Panc1 (cell line): Measurements from ENCODE around the gene TRIM15. TPM values are rescaled to one million over a fixed set of nuclear protein-coding genes. Genes with fewer than 3 reads are reported as not detected.

Source experiments
- ATAC-seq: fragments of 200-7000 bp; cut with Tn5 transposase; 2 replicates; pipeline ENCODE4 v1.9.1; 2020; ENCODE audit warnings: mild to moderate bottlenecking, moderate library complexity
- BruUV-seq: library from RNA; stranded (reverse); fragments of 400-500 nt; replicated peaks from 2 replicates; lab custom pipeline; 2021; lab: Mats Ljungman, UMichigan
- CTCF ChIA-PET: fragments of 300-600 bp; sonication (Branson Sonifier 250); formaldehyde crosslinking; loops from one replicate; lab custom pipeline; 2022; ENCODE audit warnings: antibody characterized with exemption; lab: Charles Lee
- POLR2A ChIA-PET: fragments of 300-600 bp; sonication (Branson Sonifier 250); formaldehyde crosslinking; loops from one replicate; lab custom pipeline; 2022; ENCODE audit warnings: antibody characterized with exemption; lab: Charles Lee
- DNase-seq: peaks from one replicate; pipeline ENCODE4 v3.0.0-alpha.2; 2010; ENCODE audit warnings: low read depth, low spot score
- H3K27ac ChIP-seq: 2 replicates; pipeline ENCODE4 v1.5.1; 2011; ENCODE audit warnings: mild to moderate bottlenecking, low read length, inconsistent platforms
- H3K27me3 ChIP-seq: fragments of 200-500 bp; sonication (Bioruptor generic); 2 replicates; pipeline ENCODE4 v1.6.0; 2014; ENCODE audit warnings: low read length, inconsistent platforms; ENCODE audit not compliant: control insufficient read depth, insufficient read depth
- H3K36me3 ChIP-seq: fragments of 200-500 bp; sonication (Bioruptor generic); 2 replicates; pipeline ENCODE4 v1.5.1; 2014; ENCODE audit warnings: inconsistent platforms, mild to moderate bottlenecking, low read length, moderate library complexity; ENCODE audit not compliant: control insufficient read depth, insufficient read depth
- H3K4me1 ChIP-seq: 2 replicates; pipeline ENCODE4 v1.5.1; 2011; ENCODE audit warnings: inconsistent platforms, mild to moderate bottlenecking, low read length, moderate library complexity; ENCODE audit not compliant: control insufficient read depth, insufficient read depth
- H3K4me3 ChIP-seq, 2 experiments: 2 replicates each; pipeline ENCODE4 v1.5.1; 2011 to 2012; ENCODE audit warnings: low read depth in 2 of 2, low read length in 2 of 2, mild to moderate bottlenecking in 2 of 2, inconsistent platforms in 1 of 2, moderate library complexity in 1 of 2
- H3K9me3 ChIP-seq: fragments of 200-500 bp; sonication (Bioruptor generic); 2 replicates; pipeline ENCODE4 v1.5.1; 2014; ENCODE audit warnings: low read depth, mild to moderate bottlenecking, inconsistent platforms, low read length, moderate library complexity; ENCODE audit not compliant: control insufficient read depth, insufficient read depth
- POLR2AphosphoS5 ChIP-seq: IDR thresholded peaks from 2 replicates; pipeline ENCODE4 v1.6.1; 2012; ENCODE audit warnings: mild to moderate bottlenecking, low read depth, low read length, moderate library complexity
- SIN3A ChIP-seq: IDR thresholded peaks from 2 replicates; pipeline ENCODE4 v1.6.1; 2012; ENCODE audit warnings: low read depth, mild to moderate bottlenecking, low read length, moderate library complexity, borderline replicate concordance; ENCODE audit not compliant: insufficient read depth
- TCF7L2 ChIP-seq: IDR thresholded peaks from 2 replicates; pipeline ENCODE4 v1.6.1; 2011; ENCODE audit warnings: mild to moderate bottlenecking, low read depth, low read length, inconsistent platforms
- in situ Hi-C: cut with HindIII; loops from 2 replicates; pipeline ENCODE4 v1.10.0; 2016; ENCODE audit warnings: low sequenced_read_pairs, low pct_unique_long_range_greater_than_20kb
- intact Hi-C: fragments of 100-400 bp; cut with micrococcal nuclease; formaldehyde crosslinking; loops from one replicate; pipeline ENCODE4 v1.10.0; 2022; ENCODE audit not compliant: unreplicated experiment
- total RNA-seq: library from RNA; stranded (reverse); gene quantifications from one replicate; pipeline ENCODE4 v1.2.1, GENCODE V29; 2021; ENCODE audit not compliant: unreplicated experiment
- TF ChIP-seq, protein P1 (sequence below): fragments of 450-650 bp; IDR thresholded peaks from 2 replicates; pipeline ENCODE4 v1.5.1; 2017; ENCODE audit warnings: mild to moderate bottlenecking
- TF ChIP-seq, protein P2 (sequence below), 2 experiments: IDR thresholded peaks; 2 replicates each; pipeline ENCODE4 v1.6.1; 2011 to 2012; ENCODE audit warnings: low read depth in 2 of 2, control low read depth in 1 of 2, low read length in 1 of 2, mild to moderate bottlenecking in 1 of 2, moderate library complexity in 1 of 2; ENCODE audit not compliant: insufficient read depth in 1 of 2

The TRIM15 gene
- total RNA-seq, 1 experiment from 2014 or later, result 0.13 TPM

DNA sequence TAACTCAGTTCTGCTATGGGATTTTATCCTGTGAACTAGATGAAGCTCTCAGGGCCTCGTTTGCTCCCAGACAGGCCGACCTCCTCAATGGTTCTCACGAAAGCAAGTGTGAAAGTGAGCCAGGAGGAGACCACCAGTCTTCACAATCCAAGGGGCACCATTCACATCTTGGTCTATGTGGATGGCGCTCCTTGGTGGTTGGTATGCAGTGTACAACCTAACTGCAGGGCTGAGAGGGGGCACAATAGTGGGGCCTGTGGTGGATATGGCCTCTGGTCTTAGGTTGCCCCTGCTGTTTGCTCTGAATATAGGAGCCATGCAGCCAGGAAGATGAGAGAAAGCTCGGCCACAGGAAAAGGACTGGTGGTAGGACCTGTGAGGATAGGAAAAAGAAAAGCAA is 25.2 kb downstream of the TRIM15 start:
- POLR2A ChIA-PET, result no interaction called here
- BruUV-seq, result no TSS peak
- no peak for TF ChIP-seq POLR2AphosphoS5
- TF ChIP-seq TCF7L2, result no peak
- TF ChIP-seq, protein P1, sequence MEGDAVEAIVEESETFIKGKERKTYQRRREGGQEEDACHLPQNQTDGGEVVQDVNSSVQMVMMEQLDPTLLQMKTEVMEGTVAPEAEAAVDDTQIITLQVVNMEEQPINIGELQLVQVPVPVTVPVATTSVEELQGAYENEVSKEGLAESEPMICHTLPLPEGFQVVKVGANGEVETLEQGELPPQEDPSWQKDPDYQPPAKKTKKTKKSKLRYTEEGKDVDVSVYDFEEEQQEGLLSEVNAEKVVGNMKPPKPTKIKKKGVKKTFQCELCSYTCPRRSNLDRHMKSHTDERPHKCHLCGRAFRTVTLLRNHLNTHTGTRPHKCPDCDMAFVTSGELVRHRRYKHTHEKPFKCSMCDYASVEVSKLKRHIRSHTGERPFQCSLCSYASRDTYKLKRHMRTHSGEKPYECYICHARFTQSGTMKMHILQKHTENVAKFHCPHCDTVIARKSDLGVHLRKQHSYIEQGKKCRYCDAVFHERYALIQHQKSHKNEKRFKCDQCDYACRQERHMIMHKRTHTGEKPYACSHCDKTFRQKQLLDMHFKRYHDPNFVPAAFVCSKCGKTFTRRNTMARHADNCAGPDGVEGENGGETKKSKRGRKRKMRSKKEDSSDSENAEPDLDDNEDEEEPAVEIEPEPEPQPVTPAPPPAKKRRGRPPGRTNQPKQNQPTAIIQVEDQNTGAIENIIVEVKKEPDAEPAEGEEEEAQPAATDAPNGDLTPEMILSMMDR, result no peak
- TF ChIP-seq SIN3A, result no peak
- TF ChIP-seq, protein P2, sequence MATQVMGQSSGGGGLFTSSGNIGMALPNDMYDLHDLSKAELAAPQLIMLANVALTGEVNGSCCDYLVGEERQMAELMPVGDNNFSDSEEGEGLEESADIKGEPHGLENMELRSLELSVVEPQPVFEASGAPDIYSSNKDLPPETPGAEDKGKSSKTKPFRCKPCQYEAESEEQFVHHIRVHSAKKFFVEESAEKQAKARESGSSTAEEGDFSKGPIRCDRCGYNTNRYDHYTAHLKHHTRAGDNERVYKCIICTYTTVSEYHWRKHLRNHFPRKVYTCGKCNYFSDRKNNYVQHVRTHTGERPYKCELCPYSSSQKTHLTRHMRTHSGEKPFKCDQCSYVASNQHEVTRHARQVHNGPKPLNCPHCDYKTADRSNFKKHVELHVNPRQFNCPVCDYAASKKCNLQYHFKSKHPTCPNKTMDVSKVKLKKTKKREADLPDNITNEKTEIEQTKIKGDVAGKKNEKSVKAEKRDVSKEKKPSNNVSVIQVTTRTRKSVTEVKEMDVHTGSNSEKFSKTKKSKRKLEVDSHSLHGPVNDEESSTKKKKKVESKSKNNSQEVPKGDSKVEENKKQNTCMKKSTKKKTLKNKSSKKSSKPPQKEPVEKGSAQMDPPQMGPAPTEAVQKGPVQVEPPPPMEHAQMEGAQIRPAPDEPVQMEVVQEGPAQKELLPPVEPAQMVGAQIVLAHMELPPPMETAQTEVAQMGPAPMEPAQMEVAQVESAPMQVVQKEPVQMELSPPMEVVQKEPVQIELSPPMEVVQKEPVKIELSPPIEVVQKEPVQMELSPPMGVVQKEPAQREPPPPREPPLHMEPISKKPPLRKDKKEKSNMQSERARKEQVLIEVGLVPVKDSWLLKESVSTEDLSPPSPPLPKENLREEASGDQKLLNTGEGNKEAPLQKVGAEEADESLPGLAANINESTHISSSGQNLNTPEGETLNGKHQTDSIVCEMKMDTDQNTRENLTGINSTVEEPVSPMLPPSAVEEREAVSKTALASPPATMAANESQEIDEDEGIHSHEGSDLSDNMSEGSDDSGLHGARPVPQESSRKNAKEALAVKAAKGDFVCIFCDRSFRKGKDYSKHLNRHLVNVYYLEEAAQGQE (IDR thresholded peaks at IDR 0.05; ENCODE audit: insufficient read depth in 1 of 2, low read depth in 2 of 2, low read length in 1 of 2), result no peak
- Histone ChIP-seq H3K27me3 (no peaks in the 10 kb centered on the region), H3K4me1 (no peaks in the 10 kb centered on the region), H3K27ac (no peak overlapping the region), H3K4me3 (no peak overlapping the region), H3K9me3 (no peaks in the 10 kb centered on the region), H3K36me3 (peaks cover 9% of the 10 kb centered on the region)
- in situ Hi-C loops, result no loop called here
- CTCF ChIA-PET, result no interaction called here
- intact Hi-C loops, result no loop called here
- ATAC-seq, result no peak
- DNase-seq, result no peak

DNA sequence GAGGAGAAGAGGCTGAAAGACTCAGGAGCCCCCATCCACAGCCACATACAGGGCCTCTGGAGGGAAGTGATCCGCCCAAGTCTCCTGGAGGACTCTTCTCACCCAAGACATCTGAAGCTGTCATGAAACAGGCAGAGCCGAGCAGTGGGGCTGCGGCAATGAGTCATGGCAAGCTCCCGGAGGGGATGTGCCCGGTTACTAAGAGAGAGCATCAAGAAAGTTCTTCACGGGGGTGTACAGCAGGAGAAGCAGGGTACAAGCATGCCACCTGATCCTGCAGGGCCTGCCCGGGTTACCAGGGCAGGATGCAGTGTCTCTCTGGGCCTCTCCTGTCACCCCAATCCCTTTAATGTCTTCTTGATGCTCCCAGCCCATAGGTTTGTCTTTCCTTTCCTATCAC is 28.7 kb downstream of the TRIM15 start:
- Histone ChIP-seq H3K27ac (no peak overlapping the region), H3K27me3 (no peaks in the 10 kb centered on the region), H3K4me3 (no peak overlapping the region), H3K36me3 (peaks cover 11% of the 10 kb centered on the region), H3K4me1 (no peaks in the 10 kb centered on the region), H3K9me3 (no peaks in the 10 kb centered on the region)
- no peak for ATAC-seq
- ChIA-PET POLR2A (no interaction called here), CTCF (no interaction called here)
- no peak for DNase-seq
- TF ChIP-seq, protein P1, result no peak
- TF ChIP-seq, protein P2 (IDR thresholded peaks at IDR 0.05; ENCODE audit: insufficient read depth in 1 of 2, low read depth in 2 of 2, low read length in 1 of 2), result no peak
- no peak for TF ChIP-seq TCF7L2
- TF ChIP-seq POLR2AphosphoS5, result no peak
- no peak for TF ChIP-seq SIN3A
- no TSS peak for BruUV-seq
- in situ Hi-C loops (no loop called here), intact Hi-C loops (no loop called here)
